RWPE1 (cell line): Measurements from ENCODE around the gene TTC3.

Experiments used
- CTCF ChIA-PET: fragments of 350-600 bp; sonication (Branson Sonifier 250); formaldehyde crosslinking; extraction: SDS; loops from one replicate; lab custom pipeline; 2021; lab: Yijun Ruan, JAX
- POLR2A ChIA-PET: fragments of 400-600 bp; formaldehyde crosslinking; extraction: SDS; loops from one replicate; lab custom pipeline; 2020; ENCODE audit warnings: antibody characterized with exemption; ENCODE audit not compliant: low non-redundant PET; lab: Yijun Ruan, JAX
- DNase-seq: peaks from one replicate; pipeline ENCODE4 v3.0.0; 2012; ENCODE audit warnings: low spot score
- H3K27ac ChIP-seq: fragments of 450-650 bp; 2 replicates; pipeline ENCODE4 v1.5.1; 2017
- TF ChIP-seq, protein P1 (sequence below): fragments of 450-650 bp; conservative IDR thresholded peaks from 2 replicates; pipeline ENCODE4 v1.5.1; 2017; ENCODE audit warnings: low read depth, mild to moderate bottlenecking

TTC3 gene

DNA sequence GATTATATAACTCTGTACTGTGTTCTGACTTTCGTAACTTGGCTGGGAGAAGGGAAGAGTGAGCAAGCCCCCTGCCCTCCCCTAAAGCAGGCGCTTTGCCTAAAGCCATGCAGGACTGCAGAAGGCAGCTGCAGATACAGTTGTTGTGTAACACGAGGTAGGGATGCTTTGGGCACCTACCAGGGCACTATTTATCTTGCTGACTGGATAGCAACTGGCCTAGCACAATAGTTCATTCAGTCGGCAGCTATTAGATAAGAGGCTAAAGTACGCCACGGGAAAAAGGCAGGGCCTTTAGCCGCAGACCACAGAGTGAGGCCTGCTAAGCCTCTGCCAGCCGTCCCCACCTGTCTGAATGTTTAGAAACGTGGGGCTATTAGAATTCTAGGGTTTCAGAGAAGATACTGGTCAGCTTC lies 80.9 kb downstream of the TTC3 start:
- peak overlapping the region; percentile 84 for H3K27ac ChIP-seq
- DNase-seq: no peak
- TF ChIP-seq, protein P1, sequence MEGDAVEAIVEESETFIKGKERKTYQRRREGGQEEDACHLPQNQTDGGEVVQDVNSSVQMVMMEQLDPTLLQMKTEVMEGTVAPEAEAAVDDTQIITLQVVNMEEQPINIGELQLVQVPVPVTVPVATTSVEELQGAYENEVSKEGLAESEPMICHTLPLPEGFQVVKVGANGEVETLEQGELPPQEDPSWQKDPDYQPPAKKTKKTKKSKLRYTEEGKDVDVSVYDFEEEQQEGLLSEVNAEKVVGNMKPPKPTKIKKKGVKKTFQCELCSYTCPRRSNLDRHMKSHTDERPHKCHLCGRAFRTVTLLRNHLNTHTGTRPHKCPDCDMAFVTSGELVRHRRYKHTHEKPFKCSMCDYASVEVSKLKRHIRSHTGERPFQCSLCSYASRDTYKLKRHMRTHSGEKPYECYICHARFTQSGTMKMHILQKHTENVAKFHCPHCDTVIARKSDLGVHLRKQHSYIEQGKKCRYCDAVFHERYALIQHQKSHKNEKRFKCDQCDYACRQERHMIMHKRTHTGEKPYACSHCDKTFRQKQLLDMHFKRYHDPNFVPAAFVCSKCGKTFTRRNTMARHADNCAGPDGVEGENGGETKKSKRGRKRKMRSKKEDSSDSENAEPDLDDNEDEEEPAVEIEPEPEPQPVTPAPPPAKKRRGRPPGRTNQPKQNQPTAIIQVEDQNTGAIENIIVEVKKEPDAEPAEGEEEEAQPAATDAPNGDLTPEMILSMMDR: no peak
- POLR2A ChIA-PET: no interaction called here
- CTCF ChIA-PET: no interaction called here

DNA sequence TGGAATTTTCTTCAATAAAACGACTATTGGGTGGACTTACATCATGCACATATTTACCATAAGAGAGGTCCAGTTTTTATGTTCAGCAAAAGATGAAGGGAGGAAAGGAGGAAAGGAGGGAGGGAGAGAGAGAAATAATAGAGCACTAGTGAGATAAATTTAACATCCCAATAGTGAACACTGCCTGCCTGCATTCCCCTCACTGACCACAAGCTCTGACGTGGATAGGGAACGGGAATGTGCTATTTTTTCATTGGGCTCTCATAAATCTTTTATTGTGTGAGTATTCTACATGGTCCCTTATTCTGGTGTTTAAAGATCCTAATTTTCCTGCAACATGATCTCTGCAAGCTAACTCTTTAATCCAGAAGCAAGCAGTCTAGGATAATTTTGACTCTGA lies 82.1 kb downstream of the TTC3 start:
- POLR2A ChIA-PET: no interaction called here

DNA sequence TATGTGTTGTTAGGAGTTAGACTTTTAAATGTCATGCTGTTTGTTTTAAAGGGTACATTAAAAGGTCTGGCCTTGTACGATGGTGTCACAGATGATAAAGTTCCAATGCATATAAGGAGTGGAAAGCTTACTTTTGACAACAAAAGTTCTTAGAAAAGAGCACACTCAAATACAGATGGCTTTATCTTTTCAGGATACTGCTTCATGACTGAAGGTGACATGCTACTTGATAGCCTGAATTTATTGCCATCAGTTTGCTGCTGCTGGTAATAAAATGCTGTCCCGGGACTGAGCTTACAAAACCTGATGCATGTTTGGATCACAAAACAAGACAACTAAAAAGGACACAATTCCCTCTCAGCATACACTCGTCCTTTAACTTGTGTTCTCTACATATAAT lies 84.9 kb downstream of the TTC3 start:
- ChIA-PET POLR2A (no interaction called here), CTCF (interaction anchor here (0.6 kb wide), 1 partner anchor 43 kb away, joined by 3 read pairs; no protein-coding TSS in a partner anchor)
- H3K27ac ChIP-seq: no peak overlapping the region
- TF ChIP-seq, protein P1: no peak
- no peak for DNase-seq

More for the DNA sequence above, 82.1 kb downstream of the TTC3 start:
- TF ChIP-seq, protein P1: no peak
- no peak overlapping the region for H3K27ac ChIP-seq
- CTCF ChIA-PET: no interaction called here
- DNase-seq: no peak

DNA sequence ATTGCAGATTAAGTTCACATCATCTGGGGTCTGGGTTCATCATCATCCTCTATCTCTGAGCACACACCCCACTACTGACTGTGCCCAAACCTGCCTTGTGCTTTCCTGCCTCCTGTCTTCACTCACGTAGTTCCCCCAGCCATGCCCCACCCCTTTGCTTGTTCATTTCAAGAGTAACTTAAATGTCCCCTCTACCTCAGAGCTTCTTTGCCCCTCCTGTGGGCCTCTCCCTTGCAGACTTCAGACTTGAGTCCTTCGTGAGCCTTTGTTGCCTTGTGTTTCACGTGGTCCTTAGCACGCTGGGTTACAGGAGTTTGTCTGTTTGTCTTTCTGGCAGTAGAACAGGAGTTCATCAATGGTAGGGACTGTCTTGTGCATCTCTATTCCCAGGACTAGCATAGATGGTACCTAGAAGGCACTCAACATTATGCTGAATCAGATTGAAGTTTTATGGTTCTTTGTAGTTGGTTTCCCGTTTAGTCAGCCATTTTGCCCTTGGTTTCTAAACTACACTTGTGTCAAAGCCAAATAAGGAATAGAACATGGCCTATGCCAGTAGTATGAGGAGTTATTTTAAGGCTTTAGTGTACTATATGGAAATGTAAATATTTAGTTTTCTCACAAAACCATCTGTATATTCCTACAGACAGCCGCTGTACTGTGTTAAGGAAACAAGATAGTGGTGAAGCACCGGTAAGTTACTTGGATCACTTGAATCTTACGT lies 86.2 kb downstream of the TTC3 start:
- no peak overlapping the region for H3K27ac ChIP-seq
- TF ChIP-seq, protein P1: no peak
- CTCF ChIA-PET: no interaction called here
- POLR2A ChIA-PET: no interaction called here
- DNase-seq: no peak

DNA sequence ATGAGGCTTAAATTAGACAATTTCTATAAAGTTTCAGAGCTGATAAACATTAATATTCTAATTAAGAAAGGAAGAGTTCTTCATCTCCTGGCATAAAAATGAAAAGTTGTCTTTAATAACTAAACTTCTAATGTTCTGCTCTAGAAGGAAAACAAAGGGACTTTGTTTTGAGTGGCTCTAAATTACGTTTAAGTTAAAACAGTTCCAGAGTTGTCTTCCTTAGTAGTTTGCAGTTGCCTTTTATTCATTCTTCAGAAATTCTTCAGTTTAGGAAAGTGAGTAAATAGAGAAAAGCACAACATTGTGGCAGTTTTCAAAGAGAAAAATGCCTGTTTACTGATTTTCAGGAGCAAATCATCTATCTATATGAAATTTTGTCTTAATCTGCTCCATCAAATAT lies 86.9 kb downstream of the TTC3 start:
- TF ChIP-seq, protein P1: no peak
- DNase-seq: no peak
- ChIA-PET CTCF (no interaction called here), POLR2A (no interaction called here)
- no peak overlapping the region for H3K27ac ChIP-seq

DNA sequence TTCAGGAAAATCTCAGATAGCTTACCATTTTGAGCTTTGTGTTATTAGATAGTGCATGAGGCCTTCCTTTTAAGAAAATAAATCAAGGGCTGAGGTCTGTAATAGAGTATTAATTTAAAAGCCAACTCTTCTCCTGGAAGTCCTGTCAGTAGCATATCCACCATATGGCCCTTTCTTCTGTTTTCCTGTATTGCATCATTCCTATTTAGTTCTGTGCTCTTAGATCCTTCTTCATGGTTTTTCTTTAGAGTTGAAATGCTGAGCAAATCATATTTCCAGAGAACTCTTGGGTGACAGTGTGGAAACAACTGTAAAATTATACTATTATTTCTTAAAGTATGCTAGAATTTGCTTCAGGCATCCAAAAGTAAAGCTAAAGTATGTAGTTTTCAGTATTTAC lies 91.7 kb downstream of the TTC3 start:
- DNase-seq: no peak
- CTCF ChIA-PET: no interaction called here
- H3K27ac ChIP-seq: no peak overlapping the region
- TF ChIP-seq, protein P1: no peak
- POLR2A ChIA-PET: no interaction called here
